Activated CD4-positive, alpha-beta T cell treated with anti-CD3 and anti-CD28 coated beads, Interleukin-2, amount 50 U/mL, for 48 hours (primary cell): Measurements from ENCODE around the gene PHF21B.
A peak's percentile ranks its signal among the peaks of the same experiment; 100 is the strongest.
"Not testable (repeated sequence)": the region's sequence is repeated elsewhere in the genome, so short reads cannot be mapped to it uniquely, and the experiment has no call there.

ENCODE experiments used
- DNase-seq, 2 experiments: peaks; one replicate each; pipeline ENCODE4 v3.0.0-alpha.2; 2020

PHF21B gene

GRCh38 chr22:45009606-45010531, at the start of gene PHF21B:
Gene PHF21B (minus strand): TSS chr22:45010005. CDS start chr22:45009549, 456 bp downstream.
- DNase-seq = peak; percentile 25 to 37

- no peak for DNase-seq
These were observed 49.5 kb upstream of the PHF21B start for GRCh38 chr22:45059296-45059695.

- DNase-seq = no peak
These were observed 48.8 kb upstream of the PHF21B start for GRCh38 chr22:45058622-45058912.

GRCh38 chr22:45055936-45056335, 46.1 kb upstream of the PHF21B start:
- no peak for DNase-seq

DNA sequence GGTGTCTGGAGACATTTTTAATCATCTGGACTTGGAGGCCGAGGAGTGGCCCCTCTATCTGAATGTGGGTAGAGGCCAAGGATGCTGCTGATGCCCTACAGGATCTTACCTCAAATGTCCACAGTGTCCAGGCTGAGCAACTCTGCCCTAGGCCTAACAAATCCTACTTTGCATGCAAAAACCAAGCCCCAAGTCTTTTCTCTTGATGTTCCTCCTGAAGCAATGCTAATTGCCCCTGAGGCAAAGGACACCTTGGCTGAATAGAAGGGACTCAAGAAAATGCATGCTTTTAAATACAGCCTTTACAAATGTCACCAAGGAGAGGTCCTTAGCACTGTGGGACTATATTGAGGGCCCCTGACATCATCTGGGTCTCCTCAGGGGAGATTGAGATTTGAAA, 43.8 kb upstream of the PHF21B start:
- no peak for DNase-seq

DNA sequence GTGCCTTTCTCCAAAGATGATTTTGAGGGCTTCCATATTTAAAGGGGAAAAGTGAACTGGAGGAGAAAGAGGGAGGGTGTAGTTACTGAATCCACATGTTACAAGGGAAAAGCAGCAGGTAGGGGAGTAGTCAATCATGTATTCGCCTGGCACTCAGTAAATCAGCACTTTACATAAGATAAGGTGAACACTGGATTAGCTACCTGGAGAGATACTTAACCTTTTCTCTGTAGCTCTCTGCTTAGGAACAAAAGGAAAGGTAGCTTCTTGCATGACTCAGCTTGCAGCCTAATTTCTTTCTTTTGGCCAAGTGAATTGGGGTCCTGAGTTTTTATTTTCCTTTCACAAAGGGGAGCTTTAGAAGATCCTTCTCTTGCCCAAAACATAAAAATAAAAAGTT, 43.3 kb upstream of the PHF21B start:
- no peak for DNase-seq

DNA sequence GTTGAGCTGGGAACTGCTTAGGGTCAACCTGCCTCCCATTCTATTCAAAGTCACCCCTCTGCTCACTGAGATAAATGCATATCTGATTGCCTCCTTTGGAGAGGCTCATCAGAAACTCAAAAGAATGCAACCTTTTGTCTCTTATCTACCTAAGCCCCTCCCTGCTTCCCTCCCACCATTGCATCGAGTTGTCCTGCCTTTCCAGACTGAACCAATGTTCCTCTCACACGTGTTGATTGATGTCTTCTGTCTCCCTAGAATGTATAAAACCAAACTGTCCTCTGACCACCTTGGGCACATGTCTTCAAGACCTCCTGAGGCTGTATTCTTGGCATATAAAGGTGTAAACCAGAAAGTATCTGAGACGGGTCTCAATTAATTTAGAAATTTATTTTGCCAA, 42.9 kb upstream of the PHF21B start:
- DNase-seq = not testable (repeated sequence)

GRCh38 chr22:45051946-45052345, 42.1 kb upstream of the PHF21B start:
- DNase-seq = no peak

- no peak for DNase-seq
These were observed 41.6 kb upstream of the PHF21B start for GRCh38 chr22:45051419-45051818.

DNA sequence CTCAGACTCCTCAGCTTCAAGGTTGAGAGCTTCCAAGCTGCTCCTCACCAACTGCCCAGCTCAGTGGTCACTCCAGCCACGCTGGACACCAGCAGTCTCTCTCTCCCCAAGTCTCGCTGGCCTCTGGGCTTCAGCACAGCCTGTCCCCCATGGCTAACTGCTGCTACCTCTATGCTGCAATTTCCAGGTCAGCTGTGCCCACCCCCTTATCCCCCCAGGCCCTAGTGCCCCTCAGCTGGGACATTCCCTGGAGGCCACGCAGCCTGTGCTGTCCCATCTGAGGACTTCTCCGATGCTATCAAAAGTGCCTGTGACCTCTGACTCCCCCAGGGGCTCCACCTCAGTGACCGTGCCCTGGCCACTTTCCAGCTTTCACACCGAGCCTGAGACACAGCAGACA, 37.5 kb upstream of the PHF21B start:
- no peak for DNase-seq

DNA sequence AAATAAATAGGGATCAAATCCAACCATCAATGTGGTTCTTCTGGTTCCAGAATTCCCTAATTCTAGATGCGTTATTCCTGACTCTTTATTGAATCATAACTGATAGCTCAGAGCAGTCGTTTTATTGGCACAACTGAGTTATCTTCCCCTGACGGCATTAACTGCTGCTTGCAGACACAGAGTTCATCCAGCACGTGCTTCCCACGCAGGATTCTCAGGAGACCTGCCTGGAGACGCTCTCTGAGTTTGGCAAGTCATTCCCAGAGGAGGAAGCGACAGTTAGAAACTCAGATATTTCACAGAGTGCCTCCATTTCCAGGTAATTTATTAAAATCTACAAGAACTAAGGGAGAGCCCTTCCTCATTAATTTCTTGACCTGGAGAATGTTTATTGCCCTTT, 35.4 kb upstream of the PHF21B start:
- DNase-seq = no peak

DNA sequence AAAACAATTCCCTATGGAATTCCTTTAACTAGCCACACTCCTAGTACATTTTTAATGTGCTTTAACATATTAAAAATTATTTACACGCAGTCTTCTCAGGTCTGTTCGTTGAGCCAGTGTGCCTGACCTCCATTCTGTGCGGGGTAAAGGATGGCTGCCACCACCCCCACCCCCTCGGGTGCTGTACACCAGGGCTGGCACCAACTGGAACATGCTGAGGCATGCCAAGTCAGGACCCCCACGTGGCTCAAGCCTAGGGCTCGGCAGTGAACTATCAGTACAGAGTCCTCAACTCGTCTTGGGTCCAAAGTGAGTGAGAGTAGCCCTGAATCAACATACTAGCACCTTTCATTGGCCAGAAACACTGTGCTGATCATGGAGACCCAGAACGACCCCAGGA, 32.5 kb upstream of the PHF21B start:
- no peak for DNase-seq

GRCh38 chr22:45039133-45039532, 29.3 kb upstream of the PHF21B start:
- no peak for DNase-seq

GRCh38 chr22:45036154-45036553, 26.3 kb upstream of the PHF21B start:
- DNase-seq = no peak

DNA sequence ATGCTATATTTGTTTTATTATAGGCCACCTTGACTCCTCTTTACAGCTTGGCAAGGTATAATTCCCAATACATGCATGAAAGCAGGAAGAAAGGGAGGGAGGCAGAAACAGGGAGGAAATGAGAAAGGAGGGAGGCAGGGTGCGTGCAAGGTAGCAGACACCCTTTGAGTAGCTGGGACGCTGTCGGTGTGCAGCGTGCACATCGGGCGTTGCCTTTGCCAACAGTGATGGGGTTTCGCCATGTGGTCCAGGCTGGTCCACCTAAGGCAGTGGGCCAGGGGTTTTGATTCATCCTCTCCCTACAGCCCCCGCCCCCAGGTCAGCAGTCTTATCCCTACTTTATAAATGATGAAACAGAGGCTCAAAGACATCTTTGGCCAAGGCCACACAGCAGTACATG, 25.0 kb upstream of the PHF21B start:
- no peak for DNase-seq

DNA sequence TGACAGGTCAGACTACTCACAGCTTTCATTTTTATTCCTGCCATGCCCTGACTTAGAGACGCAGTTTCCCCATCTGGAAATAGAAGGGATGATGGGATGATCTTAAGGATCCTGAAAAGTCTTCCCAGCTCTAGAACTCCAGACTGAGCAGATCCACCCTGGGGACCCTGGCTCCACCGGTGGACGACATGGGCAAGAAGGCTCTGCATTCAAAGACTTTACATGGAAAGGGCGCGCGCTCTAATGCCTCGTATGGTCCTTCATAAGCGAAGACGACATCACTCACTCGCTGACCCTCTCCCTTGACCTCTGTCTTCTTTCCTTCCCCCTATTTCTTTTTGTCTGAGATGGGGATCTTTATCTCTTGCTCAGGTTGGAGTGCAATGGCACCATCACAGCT, 24.4 kb upstream of the PHF21B start:
- DNase-seq = no peak

DNA sequence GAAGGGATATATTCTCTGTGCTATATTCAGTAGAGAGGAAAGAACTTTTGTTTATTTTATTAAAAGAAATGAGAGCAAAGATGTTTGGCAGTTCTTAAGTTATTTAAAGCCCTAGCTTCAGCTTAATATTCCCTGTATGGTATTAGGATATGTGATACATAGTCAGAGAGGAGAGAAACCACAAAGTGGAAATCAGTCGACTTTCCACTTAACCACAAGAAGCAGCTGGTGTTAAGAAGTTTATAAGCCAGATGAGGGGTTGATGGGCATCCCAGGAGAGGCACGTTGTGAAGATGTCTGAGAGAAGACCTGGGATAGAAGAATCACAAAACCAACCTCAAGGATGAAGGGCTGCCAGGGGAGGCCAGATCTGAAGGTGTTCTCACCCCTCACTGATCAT, 23.3 kb upstream of the PHF21B start:
- DNase-seq = no peak

GRCh38 chr22:45031629-45032403, 22.0 kb upstream of the PHF21B start:
- DNase-seq = no peak

- no peak for DNase-seq
These were observed 19.7 kb upstream of the PHF21B start for GRCh38 chr22:45029501-45029900.

GRCh38 chr22:45026511-45026910, 16.7 kb upstream of the PHF21B start:
- no peak for DNase-seq

- no peak for DNase-seq
These were observed 13.6 kb upstream of the PHF21B start for GRCh38 chr22:45023431-45023830.

GRCh38 chr22:45019861-45020655, 10.3 kb upstream of the PHF21B start:
- DNase-seq = no peak

- DNase-seq = no peak
These were observed 4.8 kb upstream of the PHF21B start for GRCh38 chr22:45014654-45015053.
